H9 (cell line): ENCODE measurements around the gene KCNE4. TPM values are rescaled to one million over a fixed set of nuclear protein-coding genes. Genes with fewer than 3 reads are reported as not detected.

ENCODE experiments used
- DNase-seq: peaks from one replicate; pipeline ENCODE4 v3.0.0-alpha.2; 2017
- H2AFZ ChIP-seq: one replicate; pipeline ENCODE4 v1.6.1; 2013; ENCODE audit warnings: mild to moderate bottlenecking, low read length, control low read depth, moderate library complexity
- H2AK5ac ChIP-seq: 2 replicates; pipeline ENCODE4 v1.6.1; 2013; ENCODE audit warnings: low read length, control low read depth, mixed read lengths; ENCODE audit not compliant: insufficient read length
- H2BK120ac ChIP-seq: one replicate; pipeline ENCODE4 v1.6.1; 2013; ENCODE audit warnings: low read depth, mild to moderate bottlenecking, low read length, control low read depth, inconsistent platforms; ENCODE audit not compliant: poor library complexity, severe bottlenecking
- H2BK12ac ChIP-seq: 2 replicates; pipeline ENCODE4 v1.6.1; 2013; ENCODE audit warnings: low read length, control low read depth, mixed read lengths, low read depth; ENCODE audit not compliant: insufficient read length
- H2BK15ac ChIP-seq: 2 replicates; pipeline ENCODE4 v1.6.1; 2013; ENCODE audit warnings: low read depth, low read length, control low read depth
- H2BK20ac ChIP-seq: one replicate; pipeline ENCODE4 v1.6.1; 2013; ENCODE audit warnings: low read depth, mild to moderate bottlenecking, low read length, control low read depth, inconsistent platforms; ENCODE audit not compliant: poor library complexity, severe bottlenecking
- H2BK5ac ChIP-seq: 2 replicates; pipeline ENCODE4 v1.6.1; 2013; ENCODE audit warnings: low read length, control low read depth, mixed read lengths; ENCODE audit not compliant: insufficient read length
- H3K14ac ChIP-seq: 2 replicates; pipeline ENCODE4 v1.6.1; 2013; ENCODE audit warnings: low read length, control low read depth; ENCODE audit not compliant: insufficient read depth
- H3K18ac ChIP-seq: 2 replicates; pipeline ENCODE4 v1.6.1; 2013; ENCODE audit warnings: low read depth, mild to moderate bottlenecking, mixed read lengths, low read length, control low read depth; ENCODE audit not compliant: insufficient read length
- H3K23ac ChIP-seq: 2 replicates; pipeline ENCODE4 v1.6.1; 2013; ENCODE audit warnings: low read length, control low read depth, mixed read lengths, low read depth; ENCODE audit not compliant: insufficient read length
- H3K23me2 ChIP-seq: 2 replicates; pipeline ENCODE4 v1.6.1; 2013; ENCODE audit warnings: low read depth, mild to moderate bottlenecking, mixed read lengths, low read length, control low read depth; ENCODE audit not compliant: insufficient read length, poor library complexity, severe bottlenecking
- H3K27ac ChIP-seq: 2 replicates; pipeline ENCODE4 v1.5.1; 2013; ENCODE audit warnings: low read length, control low read depth, mixed read lengths, low read depth; ENCODE audit not compliant: insufficient read length
- H3K27me3 ChIP-seq: 2 replicates; pipeline ENCODE4 v1.6.1; 2013; ENCODE audit warnings: low read length, control low read depth, inconsistent platforms; ENCODE audit not compliant: insufficient read depth
- H3K4ac ChIP-seq: 2 replicates; pipeline ENCODE4 v1.6.1; 2013; ENCODE audit warnings: low read depth, mild to moderate bottlenecking, control low read depth, inconsistent platforms, low read length, moderate library complexity
- H3K4me1 ChIP-seq: 2 replicates; pipeline ENCODE4 v1.6.1; 2013; ENCODE audit warnings: low read length, control low read depth, inconsistent platforms; ENCODE audit not compliant: insufficient read depth
- H3K4me2 ChIP-seq: 2 replicates; pipeline ENCODE4 v1.6.1; 2013; ENCODE audit warnings: low read length, control low read depth, mixed read lengths; ENCODE audit not compliant: insufficient read length, insufficient read depth
- H3K56ac ChIP-seq: 2 replicates; pipeline ENCODE4 v1.6.1; 2013; ENCODE audit warnings: low read depth, mild to moderate bottlenecking, mixed read lengths, low read length, control low read depth; ENCODE audit not compliant: insufficient read length
- H3K79me1 ChIP-seq: 2 replicates; pipeline ENCODE4 v1.6.1; 2013; ENCODE audit warnings: low read depth, mild to moderate bottlenecking, moderate library complexity, low read length, control low read depth, inconsistent platforms; ENCODE audit not compliant: insufficient read depth, poor library complexity, severe bottlenecking
- H3K79me2 ChIP-seq: 2 replicates; pipeline ENCODE4 v1.6.1; 2013; ENCODE audit warnings: low read length, control low read depth, inconsistent platforms; ENCODE audit not compliant: insufficient read depth
- H3K9ac ChIP-seq: 2 replicates; pipeline ENCODE4 v1.6.1; 2013; ENCODE audit warnings: low read length, control low read depth, mixed read lengths; ENCODE audit not compliant: insufficient read length; ENCODE audit errors: extremely low read depth
- H3K9me3 ChIP-seq: one replicate; pipeline ENCODE4 v1.6.1; 2013; ENCODE audit warnings: low read depth, low read length, inconsistent platforms; ENCODE audit not compliant: control insufficient read depth
- H3T11ph ChIP-seq: one replicate; pipeline ENCODE4 v1.6.1; 2013; ENCODE audit warnings: mild to moderate bottlenecking, low read length, control low read depth, inconsistent platforms
- H4K20me1 ChIP-seq: one replicate; pipeline ENCODE4 v1.6.1; 2013; ENCODE audit not compliant: control insufficient read depth, insufficient read length, insufficient read depth
- H4K5ac ChIP-seq: 2 replicates; pipeline ENCODE4 v1.6.1; 2013; ENCODE audit warnings: low read depth, mild to moderate bottlenecking, mixed read lengths, low read length, control low read depth; ENCODE audit not compliant: insufficient read length
- H4K8ac ChIP-seq: replicated peaks from 2 replicates; pipeline ENCODE4 v1.6.1; 2013; ENCODE audit warnings: low read length, control low read depth, mixed read lengths, low read depth; ENCODE audit not compliant: insufficient read length
- H4K91ac ChIP-seq: 2 replicates; pipeline ENCODE4 v1.6.1; 2013; ENCODE audit warnings: low read depth, mild to moderate bottlenecking, moderate library complexity, mixed read lengths, low read length, control low read depth; ENCODE audit not compliant: insufficient read length
- H3K27ac Mint-ChIP-seq, 3 experiments: 2 replicates in 2 of 3; 3 replicates in 1 of 3; pipeline ENCODE4 v1.8.0; 2020 to 2021; ENCODE audit warnings: mixed read lengths in 3 of 3, mild to moderate bottlenecking in 1 of 3, moderate library complexity in 1 of 3
- H3K27me3 Mint-ChIP-seq: 2 replicates; pipeline ENCODE4 v1.8.0; 2021; ENCODE audit warnings: low read depth, mild to moderate bottlenecking, moderate library complexity, mixed read lengths
- H3K36me3 Mint-ChIP-seq, 3 experiments: 2 replicates in 2 of 3; 3 replicates in 1 of 3; pipeline ENCODE4 v1.8.0; 2020 to 2021; ENCODE audit warnings: low read depth in 3 of 3, mixed read lengths in 3 of 3; ENCODE audit not compliant: insufficient read depth in 1 of 3
- H3K4me1 Mint-ChIP-seq, 2 experiments: 2 replicates each; pipeline ENCODE4 v1.8.0; 2020; ENCODE audit warnings: mixed read lengths in 2 of 2
- H3K4me3 Mint-ChIP-seq, 2 experiments: 2 replicates in 1 of 2; 3 replicates in 1 of 2; pipeline ENCODE4 v1.8.0; 2020 to 2021; ENCODE audit warnings: mild to moderate bottlenecking in 2 of 2, mixed read lengths in 2 of 2, moderate library complexity in 1 of 2
- H3K9me3 Mint-ChIP-seq, 2 experiments: 2 replicates in 1 of 2; 3 replicates in 1 of 2; pipeline ENCODE4 v1.8.0; 2020; ENCODE audit warnings: mild to moderate bottlenecking in 2 of 2, mixed read lengths in 2 of 2, moderate library complexity in 1 of 2
- WGBS: extraction: QIAGEN DNeasy Blood & Tissue Kit; methylation state at CpG from one replicate; pipeline ENCODE4 v1.1.7; 2013; ENCODE audit warnings: missing lambda C conversion rate, low lambda C conversion rate, mixed read lengths; ENCODE audit not compliant: insufficient read length; ENCODE audit errors: extremely low coverage; 5-methylcytosine and 5-hydroxymethylcytosine counted together
- total RNA-seq: library from RNA; stranded (reverse); gene quantifications from 2 replicates; pipeline ENCODE4 v1.2.1, GENCODE V29; 2021
- TF ChIP-seq, protein P1 (sequence below): fragments of 200-600 bp; sonication (generic); conservative IDR thresholded peaks from 3 replicates; pipeline ENCODE4 v1.8.0; 2021; ENCODE audit warnings: antibody characterized with exemption, mild to moderate bottlenecking

KCNE4 gene
- total RNA-seq, 1 experiment from 2014 or later = 0.24 TPM

DNA sequence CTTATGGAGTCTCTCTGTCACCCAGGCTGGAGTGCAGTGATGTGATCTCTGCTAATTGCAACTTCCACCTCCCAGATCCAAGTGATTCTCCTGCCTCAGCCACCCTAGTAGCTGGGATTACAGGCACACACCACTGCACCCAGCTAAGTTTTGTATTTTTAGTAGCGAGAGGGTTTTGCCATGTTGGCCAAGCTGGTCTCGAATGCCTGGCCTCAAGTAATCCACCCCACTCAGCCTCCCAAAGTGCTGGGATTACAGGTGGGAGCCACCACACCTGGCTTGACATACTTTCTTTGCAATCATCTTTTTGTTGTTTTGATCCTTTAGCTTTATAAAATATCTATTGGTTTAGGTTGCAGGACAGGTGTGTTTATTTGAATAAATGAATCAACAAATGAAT, 9.7 kb upstream of the KCNE4 start:
- Histone ChIP-seq H3K14ac (no peak overlapping the region), H3K4me2 (no peak overlapping the region)
- H3K4me1 Mint-ChIP-seq = peaks cover 49 to 55% of the 10 kb centered on the region in 2 experiments

More for the DNA sequence above, 9.7 kb upstream of the KCNE4 start:
- no peak overlapping the region for H3K4me3 Mint-ChIP-seq
- no peak overlapping the region for H3T11ph ChIP-seq
- no peak overlapping the region for H3K23ac ChIP-seq
- TF ChIP-seq, protein P1, sequence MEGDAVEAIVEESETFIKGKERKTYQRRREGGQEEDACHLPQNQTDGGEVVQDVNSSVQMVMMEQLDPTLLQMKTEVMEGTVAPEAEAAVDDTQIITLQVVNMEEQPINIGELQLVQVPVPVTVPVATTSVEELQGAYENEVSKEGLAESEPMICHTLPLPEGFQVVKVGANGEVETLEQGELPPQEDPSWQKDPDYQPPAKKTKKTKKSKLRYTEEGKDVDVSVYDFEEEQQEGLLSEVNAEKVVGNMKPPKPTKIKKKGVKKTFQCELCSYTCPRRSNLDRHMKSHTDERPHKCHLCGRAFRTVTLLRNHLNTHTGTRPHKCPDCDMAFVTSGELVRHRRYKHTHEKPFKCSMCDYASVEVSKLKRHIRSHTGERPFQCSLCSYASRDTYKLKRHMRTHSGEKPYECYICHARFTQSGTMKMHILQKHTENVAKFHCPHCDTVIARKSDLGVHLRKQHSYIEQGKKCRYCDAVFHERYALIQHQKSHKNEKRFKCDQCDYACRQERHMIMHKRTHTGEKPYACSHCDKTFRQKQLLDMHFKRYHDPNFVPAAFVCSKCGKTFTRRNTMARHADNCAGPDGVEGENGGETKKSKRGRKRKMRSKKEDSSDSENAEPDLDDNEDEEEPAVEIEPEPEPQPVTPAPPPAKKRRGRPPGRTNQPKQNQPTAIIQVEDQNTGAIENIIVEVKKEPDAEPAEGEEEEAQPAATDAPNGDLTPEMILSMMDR = no peak
- peaks cover 0 to 12% (median 7%) of the 10 kb centered on the region in 3 experiments; a peak in 5 of 7 replicates for H3K36me3 Mint-ChIP-seq
- no peak overlapping the region for H3K56ac ChIP-seq
- H3K27me3 Mint-ChIP-seq = no peaks in the 10 kb centered on the region
- no peaks in the 10 kb centered on the region for H3K79me1 ChIP-seq
- H3K23me2 ChIP-seq = no peaks in the 10 kb centered on the region
- no peak overlapping the region for H2BK12ac ChIP-seq
- H4K20me1 ChIP-seq = no peaks in the 10 kb centered on the region
- H3K27ac Mint-ChIP-seq = peak overlapping the region in 2 of 3 experiments; percentile 33 to 51; a peak in 2 of 7 replicates
- no peaks in the 10 kb centered on the region for H3K79me2 ChIP-seq
- H4K91ac ChIP-seq = no peak overlapping the region
- no peak overlapping the region for H2BK20ac ChIP-seq
- H3K9me3 Mint-ChIP-seq = peaks cover 0 to 3% of the 10 kb centered on the region in 2 experiments; a peak in 1 of 5 replicates
- no peaks in the 10 kb centered on the region for H3K9me3 ChIP-seq
- no peak overlapping the region for H2BK120ac ChIP-seq
- no peak overlapping the region for H3K9ac ChIP-seq
- H3K18ac ChIP-seq = no peak overlapping the region
- no peak overlapping the region for H2AFZ ChIP-seq
- no peak overlapping the region for H4K5ac ChIP-seq
- no peaks in the 10 kb centered on the region for H3K27me3 ChIP-seq
- DNase-seq = no peak
- no CpG with 5 or more reads among the region's 2 CpGs for WGBS
- H3K27ac ChIP-seq = no peak overlapping the region
- H3K4me1 ChIP-seq = peaks cover 6% of the 10 kb centered on the region; the same call in 1 of the 2 replicates
- H3K4ac ChIP-seq = no peak overlapping the region
- no peak overlapping the region for H4K8ac ChIP-seq
- no peak overlapping the region for H2BK5ac ChIP-seq
- no peak overlapping the region for H2AK5ac ChIP-seq
- no peak overlapping the region for H2BK15ac ChIP-seq
